Fibroblast of lung (primary cell): ENCODE data around the gene CLMN. TPM values are rescaled to one million over a fixed set of nuclear protein-coding genes. Genes with fewer than 3 reads are reported as not detected.

Experiments
- DNase-seq, 2 donors: peaks; one replicate each; pipeline versions ENCODE4 v3.0.0 to v3.0.0-alpha.2; 2010; ENCODE audit warnings: low read depth in 2 of 2
- H2AFZ ChIP-seq: 2 replicates; pipeline ENCODE4 v1.5.1; 2012; ENCODE audit warnings: low read length, control low read depth, inconsistent platforms
- H3K27ac ChIP-seq: 2 replicates; pipeline ENCODE4 v1.5.1; 2011; ENCODE audit warnings: low read length, control low read depth; ENCODE audit not compliant: insufficient read depth
- H3K27me3 ChIP-seq: 2 replicates; pipeline ENCODE4 v1.5.1; 2011; ENCODE audit warnings: mild to moderate bottlenecking, low read length; ENCODE audit not compliant: control insufficient read depth, insufficient read depth
- H3K36me3 ChIP-seq: 2 replicates; pipeline ENCODE4 v1.5.1; 2011; ENCODE audit warnings: low read length; ENCODE audit not compliant: control insufficient read depth, insufficient read depth
- H3K4me1 ChIP-seq: 2 replicates; pipeline ENCODE4 v1.5.1; 2011; ENCODE audit warnings: low read length; ENCODE audit not compliant: control insufficient read depth, insufficient read depth; ENCODE audit errors: extremely low read depth
- H3K4me2 ChIP-seq: 2 replicates; pipeline ENCODE4 v1.5.1; 2011; ENCODE audit warnings: low read length, control low read depth; ENCODE audit not compliant: insufficient read depth; ENCODE audit errors: extremely low read depth
- H3K4me3 ChIP-seq, 4 experiments: fragments of 200-600 bp in 1 of 4; sonication (generic) in 1 of 4; replicated peaks in 1 of 4; 2 replicates each; pipeline ENCODE4 v1.5.1; 2011 to 2016; ENCODE audit warnings: low read length in 4 of 4, low read depth in 3 of 4, mild to moderate bottlenecking in 3 of 4, control low read depth in 2 of 4, inconsistent platforms in 1 of 4, mixed read lengths in 1 of 4; ENCODE audit not compliant: insufficient read depth in 1 of 4; ENCODE audit errors: control extremely low read depth in 1 of 4
- H3K79me2 ChIP-seq: 2 replicates; pipeline ENCODE4 v1.5.1; 2012; ENCODE audit warnings: mild to moderate bottlenecking, low read length, inconsistent platforms; ENCODE audit not compliant: control insufficient read depth, insufficient read depth
- H3K9ac ChIP-seq: 2 replicates; pipeline ENCODE4 v1.5.1; 2011; ENCODE audit warnings: mild to moderate bottlenecking, low read length, control low read depth; ENCODE audit not compliant: insufficient read depth
- H3K9me3 ChIP-seq: 2 replicates; pipeline ENCODE4 v1.5.1; 2012; ENCODE audit warnings: low read depth, low read length; ENCODE audit not compliant: control insufficient read depth, insufficient read depth
- H4K20me1 ChIP-seq: 2 replicates; pipeline ENCODE4 v1.5.1; 2011; ENCODE audit warnings: low read length; ENCODE audit not compliant: control insufficient read depth, insufficient read depth; ENCODE audit errors: extremely low read depth
- EZH2 ChIP-seq: IDR thresholded peaks from 2 replicates; pipeline ENCODE4 v1.5.1; 2012; ENCODE audit warnings: low read length, control low read depth, mild to moderate bottlenecking; ENCODE audit errors: missing control alignments
- polyA plus RNA-seq, 2 donors: library from polyadenylated mRNA; depleted of rRNA in 1 of 2; stranded (reverse) in 1 of 2; unstranded in 1 of 2; fragments of >200 nt; gene quantifications; 2 replicates each; pipeline ENCODE4 v1.2.1, GENCODE V29; 2011 to 2012; ENCODE audit warnings: missing spikeins in 1 of 2
- total RNA-seq: library from RNA; depleted of rRNA; stranded (reverse); fragments of >200 nt; gene quantifications from 2 replicates; pipeline ENCODE4 v1.2.1, GENCODE V29; 2014
- TF ChIP-seq, protein P1 (sequence below), 2 donors: IDR thresholded peaks in 1 of 2; conservative IDR thresholded peaks in 1 of 2; 1 replicate in 1 of 2; 2 replicates in 1 of 2; pipeline ENCODE4 v1.5.1; 2011 to 2012; ENCODE audit warnings: low read length in 2 of 2, control low read depth in 1 of 2, inconsistent platforms in 1 of 2, low read depth in 1 of 2, mild to moderate bottlenecking in 1 of 2

CLMN gene
- total and polyA plus RNA-seq, 2 donors (not counting 1 experiment from before 2014, with no cell fraction given) = 0.83 to 2.7 TPM

DNA sequence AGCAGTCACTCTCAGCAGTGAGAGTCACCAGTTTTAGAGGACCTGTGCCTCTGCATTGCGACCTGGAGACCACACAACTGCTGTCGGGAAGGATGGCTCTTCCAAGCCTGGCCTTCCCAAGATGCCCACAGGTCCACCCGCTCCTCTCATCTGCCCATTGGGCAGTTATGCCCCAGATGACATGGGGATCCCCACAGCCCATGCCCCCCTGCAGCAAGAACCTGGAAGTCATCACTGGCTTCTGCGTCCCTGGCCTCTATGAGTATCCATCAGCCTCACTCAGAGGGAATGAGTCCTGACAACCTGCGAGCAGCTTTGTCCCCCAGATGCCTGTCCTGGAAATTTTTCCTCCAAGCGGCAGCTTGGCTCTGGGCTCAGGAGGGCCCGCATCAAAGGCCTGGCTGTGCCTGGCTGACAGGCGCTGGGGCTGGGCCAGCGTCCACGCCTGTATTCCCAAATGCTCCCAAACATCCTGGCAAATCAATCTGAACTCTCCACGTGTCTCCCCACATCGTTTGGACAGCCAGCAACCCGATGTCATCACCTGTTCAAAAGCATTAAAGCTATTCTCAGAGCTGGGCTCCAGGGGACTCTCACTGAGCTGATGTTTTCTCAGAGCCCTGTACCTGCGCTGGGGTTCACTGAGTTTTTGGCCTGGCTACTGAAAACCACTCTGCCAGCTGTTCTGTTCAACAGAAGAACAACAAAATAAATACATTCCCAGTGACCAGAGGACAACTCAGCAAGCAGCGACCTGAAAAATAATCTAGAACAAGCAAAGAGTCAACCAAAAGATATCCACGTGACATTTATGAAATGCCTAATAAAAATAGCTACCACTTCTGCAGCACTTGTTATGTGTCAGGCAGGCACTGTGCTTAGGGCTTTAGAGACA lies 57.8 kb downstream of the CLMN start:
- Histone ChIP-seq H3K4me2 (no peak overlapping the region), H3K4me1 (peaks cover 12% of the 10 kb centered on the region), H3K36me3 (no peaks in the 10 kb centered on the region), H3K79me2 (no peaks in the 10 kb centered on the region), H4K20me1 (no peaks in the 10 kb centered on the region), H2AFZ (no peak overlapping the region), H3K9ac (no peak overlapping the region), H3K27ac (no peak overlapping the region), H3K9me3 (no peaks in the 10 kb centered on the region), H3K27me3 (no peaks in the 10 kb centered on the region), H3K4me3 (no peak overlapping the region)
- no peak for TF ChIP-seq EZH2
- TF ChIP-seq, protein P1, sequence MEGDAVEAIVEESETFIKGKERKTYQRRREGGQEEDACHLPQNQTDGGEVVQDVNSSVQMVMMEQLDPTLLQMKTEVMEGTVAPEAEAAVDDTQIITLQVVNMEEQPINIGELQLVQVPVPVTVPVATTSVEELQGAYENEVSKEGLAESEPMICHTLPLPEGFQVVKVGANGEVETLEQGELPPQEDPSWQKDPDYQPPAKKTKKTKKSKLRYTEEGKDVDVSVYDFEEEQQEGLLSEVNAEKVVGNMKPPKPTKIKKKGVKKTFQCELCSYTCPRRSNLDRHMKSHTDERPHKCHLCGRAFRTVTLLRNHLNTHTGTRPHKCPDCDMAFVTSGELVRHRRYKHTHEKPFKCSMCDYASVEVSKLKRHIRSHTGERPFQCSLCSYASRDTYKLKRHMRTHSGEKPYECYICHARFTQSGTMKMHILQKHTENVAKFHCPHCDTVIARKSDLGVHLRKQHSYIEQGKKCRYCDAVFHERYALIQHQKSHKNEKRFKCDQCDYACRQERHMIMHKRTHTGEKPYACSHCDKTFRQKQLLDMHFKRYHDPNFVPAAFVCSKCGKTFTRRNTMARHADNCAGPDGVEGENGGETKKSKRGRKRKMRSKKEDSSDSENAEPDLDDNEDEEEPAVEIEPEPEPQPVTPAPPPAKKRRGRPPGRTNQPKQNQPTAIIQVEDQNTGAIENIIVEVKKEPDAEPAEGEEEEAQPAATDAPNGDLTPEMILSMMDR (conservative IDR thresholded peaks at IDR 0.05 in 1 of 2, IDR thresholded peaks at IDR 0.05 in 1 of 2; ENCODE audit: low read depth in 1 of 2, low read length in 2 of 2) = no peak
- no peak for DNase-seq

DNA sequence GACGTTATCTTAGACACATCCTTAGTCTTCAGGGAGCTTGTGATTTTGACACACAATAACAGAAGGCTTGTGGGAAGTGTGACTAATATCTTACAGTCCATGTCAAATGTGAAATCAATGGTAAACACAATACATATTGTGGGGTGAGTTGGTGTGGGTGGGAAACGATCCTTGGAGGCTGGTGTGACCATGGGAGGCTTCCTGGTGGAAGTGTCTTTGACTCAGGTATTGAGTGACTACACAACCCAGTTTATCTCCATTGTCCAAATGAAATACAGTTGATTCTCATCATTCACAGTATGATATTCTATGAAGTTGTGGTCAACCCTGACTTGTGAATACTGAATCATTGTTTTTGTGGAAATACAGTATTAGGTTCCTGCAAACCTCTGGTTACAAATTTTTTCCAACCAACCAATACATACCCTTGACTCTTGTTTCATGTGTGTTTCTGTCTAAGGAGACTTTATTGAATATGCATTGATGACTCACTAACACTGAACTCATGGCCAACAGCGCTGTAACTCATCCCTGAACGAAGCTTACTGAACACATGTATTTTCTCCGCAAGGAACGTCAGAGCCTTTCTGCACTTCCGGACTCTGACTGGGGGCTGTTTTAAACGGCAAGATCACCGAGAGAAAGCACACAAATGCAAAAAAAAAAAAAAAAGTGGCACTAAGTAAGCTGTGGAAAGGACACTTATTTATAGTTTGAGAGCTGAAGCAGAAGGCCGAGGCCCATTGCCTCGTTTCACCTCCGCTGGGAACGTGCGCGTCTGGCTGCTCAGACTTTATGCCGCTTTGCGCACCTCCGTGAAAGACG lies 59.0 kb downstream of the CLMN start:
- H3K27me3 ChIP-seq = no peaks in the 10 kb centered on the region
- TF ChIP-seq EZH2 = no peak
- TF ChIP-seq, protein P1 (conservative IDR thresholded peaks at IDR 0.05 in 1 of 2, IDR thresholded peaks at IDR 0.05 in 1 of 2; ENCODE audit: low read depth in 1 of 2, low read length in 2 of 2) = no peak
- peak; percentile 27 to 88 for DNase-seq

More for the DNA sequence above, 59.0 kb downstream of the CLMN start:
- Histone ChIP-seq H3K9ac (no peak overlapping the region), H3K4me3 (no peak overlapping the region), H3K4me1 (peaks cover 9% of the 10 kb centered on the region), H3K27ac (no peak overlapping the region), H3K36me3 (no peaks in the 10 kb centered on the region), H3K4me2 (no peak overlapping the region), H3K79me2 (no peaks in the 10 kb centered on the region), H3K9me3 (no peaks in the 10 kb centered on the region), H2AFZ (no peak overlapping the region), H4K20me1 (no peaks in the 10 kb centered on the region)
